ENCODE results near the gene ITGA11.
A peak's percentile ranks its signal among the peaks of the same experiment; 100 is the strongest.

ITGA11 gene

DNA sequence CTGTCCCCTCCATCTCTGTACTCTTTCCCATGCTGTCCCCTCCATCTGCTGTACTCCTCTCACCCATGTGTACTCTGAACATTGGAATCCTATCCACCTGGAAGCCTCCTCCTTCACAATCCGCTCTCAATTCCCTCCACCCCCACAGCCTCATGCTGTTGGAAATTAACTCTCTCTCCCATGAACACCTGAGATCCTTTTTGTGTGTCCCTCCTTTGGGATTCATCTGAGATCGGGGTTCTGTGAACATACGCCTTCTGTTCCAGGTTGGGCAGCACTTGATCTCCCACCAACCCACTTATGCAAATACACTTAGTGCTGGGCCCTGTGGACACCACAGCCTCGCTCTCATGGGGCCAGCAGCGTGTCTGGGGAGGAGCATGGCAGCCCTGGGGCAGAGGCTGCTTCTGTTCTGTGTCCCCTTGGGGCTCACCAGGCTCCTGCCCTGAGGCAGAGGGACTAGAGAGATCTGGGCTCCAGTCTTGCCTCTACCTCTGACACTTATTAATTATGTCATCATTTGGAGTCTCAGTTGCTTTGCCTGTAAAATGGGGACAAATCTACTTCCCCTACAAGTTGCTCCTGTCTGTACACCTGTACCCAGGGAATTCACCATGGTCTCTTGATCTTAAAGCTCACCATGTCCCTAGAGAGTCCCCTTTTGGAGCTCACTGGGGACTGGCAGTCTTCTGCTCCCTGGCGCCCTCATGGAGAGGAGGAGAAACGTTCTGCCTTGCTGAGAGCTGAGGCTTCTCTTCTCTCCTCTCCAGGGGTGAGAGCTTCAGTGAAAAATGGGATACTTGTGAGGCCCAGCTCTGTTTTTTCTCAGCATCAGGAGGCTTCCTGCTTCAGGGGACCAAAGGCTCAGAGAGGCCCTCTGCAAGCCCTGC is 42.7 kb downstream of the ITGA11 start:
- DNase-seq = no peak

DNA sequence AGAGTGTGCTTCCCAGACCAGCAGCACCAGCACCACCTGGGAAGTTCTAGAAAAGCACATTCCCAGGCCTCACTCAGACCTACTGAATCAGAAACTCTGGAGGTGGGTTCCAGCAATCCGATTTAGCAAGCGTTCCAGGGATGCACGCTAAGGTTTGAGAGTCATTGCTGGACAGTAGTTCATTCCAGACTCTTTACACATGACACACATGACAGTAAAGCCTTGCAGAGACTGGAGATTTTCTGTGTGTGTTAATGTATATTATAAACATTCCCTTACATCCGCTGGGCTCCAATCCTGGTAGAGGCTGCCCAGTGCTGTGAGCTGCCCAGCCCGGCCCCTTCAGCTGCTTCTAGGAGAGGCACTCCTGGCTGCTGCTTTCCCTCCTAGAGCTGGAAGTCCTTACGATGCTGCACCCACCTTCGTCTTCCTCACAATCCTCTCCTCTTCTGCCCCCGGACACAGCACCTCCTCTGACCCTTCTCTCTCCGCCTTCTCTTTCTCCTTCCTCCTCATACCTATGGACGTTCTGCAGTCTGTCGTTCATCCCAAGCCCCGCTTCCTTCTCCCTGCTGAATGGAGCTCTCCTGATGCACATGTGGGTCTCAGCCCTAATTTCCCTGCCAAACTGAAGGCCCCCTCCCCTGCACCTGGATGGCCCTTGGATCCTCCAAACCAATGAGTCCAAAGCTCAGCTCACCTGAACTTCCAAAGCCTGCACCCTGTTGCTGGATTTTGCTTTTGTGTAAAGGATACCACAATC is 44.4 kb downstream of the ITGA11 start:
- DNase-seq = no peak

DNA sequence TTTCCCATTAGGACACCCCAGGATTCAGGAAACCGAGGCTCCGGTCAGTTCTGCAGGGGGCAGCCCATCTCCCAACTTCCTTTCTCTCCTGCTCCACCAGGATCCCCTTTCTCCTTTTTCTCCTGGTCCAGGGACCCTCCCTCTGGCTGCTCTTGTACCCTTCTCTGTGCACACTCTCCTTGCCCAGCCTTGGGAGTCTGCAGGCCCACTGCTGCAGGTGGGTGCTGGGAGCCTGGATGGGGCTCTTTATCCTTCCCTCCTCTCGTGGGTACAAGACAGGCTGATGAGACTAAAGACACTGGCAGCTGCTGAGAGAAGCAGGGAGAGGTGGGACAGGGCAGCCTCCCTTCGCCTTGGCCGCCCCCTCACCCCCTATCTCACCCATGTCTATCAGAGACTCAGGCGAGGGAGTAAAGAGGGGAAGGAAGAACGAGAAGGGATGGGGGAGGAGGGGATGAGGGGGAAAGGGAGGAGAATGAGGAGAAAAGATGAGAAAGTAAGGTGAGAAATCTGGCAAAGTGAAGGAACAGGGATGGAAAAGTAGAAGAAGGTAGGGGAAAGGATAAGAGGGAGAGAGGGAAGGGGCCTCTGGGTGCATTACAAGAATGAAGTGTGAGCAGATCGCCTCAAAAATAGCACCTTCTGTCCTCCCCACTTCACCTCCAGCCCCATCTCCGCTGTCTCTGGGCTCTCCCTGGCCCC is 45.2 kb downstream of the ITGA11 start:
- DNase-seq = no peak

DNA sequence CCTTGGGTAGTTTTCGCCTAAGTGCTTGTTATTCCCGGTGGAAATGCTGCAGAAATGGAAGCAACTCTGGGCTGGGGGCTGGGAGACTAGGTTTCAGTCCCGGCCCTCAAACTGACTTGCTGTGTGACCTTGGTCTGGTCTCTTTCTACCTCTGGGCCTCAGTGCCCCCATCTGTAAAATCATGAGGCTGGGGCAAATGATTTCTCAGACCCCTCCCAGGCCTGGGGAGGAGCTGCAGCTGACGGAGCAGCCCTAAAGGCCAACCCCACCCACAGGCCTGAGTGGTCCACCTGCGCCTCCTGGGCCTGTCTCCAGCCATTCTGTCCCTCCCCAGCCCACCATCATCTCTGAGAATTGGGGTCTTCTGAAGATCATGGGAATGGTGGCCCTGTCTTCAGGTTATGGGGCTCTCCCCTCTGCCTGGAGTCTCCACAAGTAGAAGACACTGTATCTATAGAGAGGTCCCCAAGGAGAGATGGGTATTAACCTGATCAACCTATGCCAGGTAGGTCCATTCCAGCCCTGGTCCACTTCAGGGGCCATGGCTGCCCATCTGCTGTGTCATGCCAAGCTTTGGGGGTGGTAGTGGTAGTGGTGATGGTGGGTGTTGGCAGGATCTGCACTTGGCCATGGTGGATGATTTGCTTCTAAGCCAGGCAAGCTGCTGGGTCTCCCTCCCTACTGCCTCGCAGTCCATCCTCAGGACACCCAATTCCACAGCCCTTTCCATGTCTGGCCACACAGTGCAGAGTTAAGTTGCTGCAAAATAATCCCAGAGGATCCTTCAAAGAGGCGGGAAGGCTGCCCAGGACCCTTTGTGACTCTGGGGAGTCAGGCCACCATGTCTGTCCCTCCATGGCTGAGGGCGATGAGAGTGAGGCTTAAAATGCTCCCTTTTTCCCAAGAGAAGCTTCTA is 46.0 kb downstream of the ITGA11 start:
- no peak for DNase-seq

DNA sequence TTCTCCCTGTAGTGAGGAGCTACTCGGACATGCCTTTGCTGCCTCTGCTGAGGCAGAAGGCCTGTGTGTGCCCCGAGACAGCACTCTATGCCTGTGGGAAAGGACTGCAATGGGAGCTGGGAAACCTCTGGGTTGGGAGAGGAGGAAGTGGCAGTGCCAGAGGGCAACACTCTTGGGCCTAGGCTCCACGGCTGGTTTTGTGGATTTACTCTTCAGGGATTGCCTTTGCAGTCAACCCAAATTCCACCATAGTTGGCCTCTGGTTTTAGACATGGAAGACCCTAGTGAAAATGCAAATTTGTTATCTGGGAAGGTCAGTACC is 46.8 kb downstream of the ITGA11 start:
- no peak for DNase-seq

DNA sequence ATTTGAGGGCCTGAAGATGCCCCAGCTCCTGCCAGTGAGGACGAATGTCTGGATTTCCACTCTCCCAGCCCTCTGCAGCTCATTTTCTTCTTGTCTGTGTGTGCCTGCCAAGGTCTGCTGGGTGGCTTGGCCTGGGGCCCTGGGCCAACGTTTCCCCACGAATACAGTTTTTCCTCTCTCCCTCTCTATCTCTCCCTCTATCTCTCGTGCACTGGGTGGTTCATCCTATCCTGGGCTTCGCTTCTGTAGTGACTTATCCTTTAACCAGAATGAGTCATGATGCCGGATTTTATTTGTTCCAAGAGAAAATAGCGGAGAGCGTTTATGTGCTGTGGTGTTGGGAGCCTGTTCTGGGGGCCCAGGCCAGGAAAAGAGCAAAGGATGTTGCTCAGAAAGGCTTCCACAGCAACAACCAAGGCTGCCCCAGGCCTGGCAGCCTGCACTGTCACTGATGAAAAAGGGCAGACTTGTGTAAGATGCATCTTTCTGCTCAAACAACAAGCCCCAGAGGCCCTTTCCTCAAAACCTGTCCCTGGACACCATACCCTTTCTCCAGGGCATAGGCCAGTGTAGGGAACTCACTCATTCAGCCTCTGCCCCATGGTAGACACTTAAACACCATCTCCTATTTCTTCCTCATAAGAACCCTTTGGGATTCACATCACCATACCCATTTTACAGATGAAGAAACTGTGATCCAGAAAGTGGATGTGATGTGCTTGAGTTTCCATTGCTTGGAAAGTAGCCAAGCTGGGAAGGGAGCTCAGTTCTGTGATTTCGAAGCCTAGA is 47.3 kb downstream of the ITGA11 start:
- peak; percentile 97 for DNase-seq

DNA sequence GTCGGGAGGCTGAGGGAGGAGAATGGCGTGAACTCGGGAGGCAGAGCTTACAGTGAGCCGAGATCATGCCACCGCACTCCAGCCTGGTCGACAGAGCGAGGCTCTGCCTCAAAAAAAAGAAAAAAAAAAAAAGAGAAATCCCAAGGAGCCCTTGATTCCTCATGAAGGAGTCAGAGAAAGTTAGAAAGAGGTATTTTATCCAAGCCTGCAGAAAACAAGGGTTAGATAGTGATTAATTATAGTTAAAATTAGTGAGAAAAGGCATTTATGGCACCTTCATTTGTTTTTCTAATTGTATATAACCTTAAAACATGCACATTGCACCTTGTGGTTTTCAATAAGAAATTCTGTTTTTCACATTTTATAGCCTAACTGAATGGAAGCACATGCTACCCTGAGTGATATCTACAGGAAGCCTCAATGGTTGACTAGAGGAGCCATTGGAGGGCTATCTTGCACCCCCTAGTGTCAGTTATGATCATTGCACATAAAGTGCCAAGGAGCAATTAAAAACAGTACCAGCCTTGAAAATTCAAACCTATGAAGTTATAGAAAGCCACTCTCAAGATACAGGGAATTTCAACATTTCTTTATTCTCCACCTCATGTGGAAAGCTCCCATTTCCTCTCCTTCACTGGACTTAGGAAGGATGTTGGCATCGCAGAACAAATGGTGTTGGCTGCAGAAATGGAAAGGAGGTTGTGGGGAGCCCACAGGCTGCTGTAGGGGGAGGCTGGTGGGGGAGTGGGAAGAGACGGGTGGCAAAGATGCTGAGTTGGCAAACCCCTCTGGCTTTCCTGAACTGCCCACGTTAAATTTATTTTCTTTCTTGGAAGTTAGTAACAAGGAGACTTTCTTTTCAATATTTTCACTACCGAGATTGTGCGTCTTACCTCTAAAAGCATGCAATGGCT is 48.5 kb downstream of the ITGA11 start:
- DNase-seq = peak; percentile 51

DNA sequence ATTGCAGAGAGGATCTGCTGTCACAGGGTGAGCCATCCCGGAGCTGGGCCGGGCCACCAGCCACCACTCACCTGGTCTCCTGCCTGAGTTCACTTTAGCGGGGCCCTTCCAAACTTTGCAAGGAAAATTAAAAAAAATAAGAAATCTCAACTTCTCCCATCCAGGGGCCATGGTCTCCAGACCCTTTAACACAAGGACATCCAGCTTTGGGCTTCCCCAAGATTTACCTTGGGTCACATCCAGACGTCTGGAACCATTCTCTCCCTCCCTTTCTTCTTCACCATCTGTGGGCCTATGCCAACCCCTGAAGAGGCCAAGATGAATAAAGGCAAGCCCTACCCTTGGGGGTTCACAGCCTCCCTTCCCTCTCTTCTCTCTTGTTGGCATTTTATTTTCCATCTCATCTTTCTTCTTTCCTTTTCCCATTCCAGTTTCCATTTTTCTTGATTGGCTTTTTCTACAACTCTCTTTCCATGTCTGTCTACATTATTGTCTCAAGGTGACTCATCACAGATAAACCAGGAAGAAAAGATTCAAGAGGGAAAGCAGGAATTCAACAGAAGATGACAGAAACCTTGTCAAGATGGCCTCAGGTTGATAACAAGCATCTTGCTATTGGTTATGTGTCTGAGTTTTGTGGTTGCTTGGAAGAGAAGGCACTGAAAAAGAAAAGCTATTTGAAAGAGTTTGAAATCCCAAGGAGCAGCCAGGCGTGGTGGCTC is 49.5 kb downstream of the ITGA11 start:
- DNase-seq = peak; percentile 62

DNA sequence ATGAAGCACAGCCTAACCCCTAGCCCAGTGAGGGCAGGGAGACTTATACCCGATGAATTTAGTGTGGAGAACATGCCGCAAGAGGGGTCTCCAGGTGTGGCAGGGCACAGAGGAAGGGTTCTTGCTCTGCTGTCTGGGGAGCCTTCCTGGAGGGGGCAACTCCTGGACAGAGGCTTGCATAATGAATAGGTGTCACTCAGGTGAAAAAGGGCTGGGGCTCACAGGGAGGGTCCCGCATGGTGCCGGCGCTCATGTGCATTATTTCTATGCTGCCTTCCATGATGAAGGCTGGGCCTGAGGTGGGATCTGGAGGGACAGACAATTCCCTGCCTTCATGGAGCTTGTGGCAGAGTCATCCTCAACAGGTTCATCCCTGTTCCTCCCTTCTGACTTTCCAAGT is 51.5 kb downstream of the ITGA11 start:
- DNase-seq = no peak

DNA sequence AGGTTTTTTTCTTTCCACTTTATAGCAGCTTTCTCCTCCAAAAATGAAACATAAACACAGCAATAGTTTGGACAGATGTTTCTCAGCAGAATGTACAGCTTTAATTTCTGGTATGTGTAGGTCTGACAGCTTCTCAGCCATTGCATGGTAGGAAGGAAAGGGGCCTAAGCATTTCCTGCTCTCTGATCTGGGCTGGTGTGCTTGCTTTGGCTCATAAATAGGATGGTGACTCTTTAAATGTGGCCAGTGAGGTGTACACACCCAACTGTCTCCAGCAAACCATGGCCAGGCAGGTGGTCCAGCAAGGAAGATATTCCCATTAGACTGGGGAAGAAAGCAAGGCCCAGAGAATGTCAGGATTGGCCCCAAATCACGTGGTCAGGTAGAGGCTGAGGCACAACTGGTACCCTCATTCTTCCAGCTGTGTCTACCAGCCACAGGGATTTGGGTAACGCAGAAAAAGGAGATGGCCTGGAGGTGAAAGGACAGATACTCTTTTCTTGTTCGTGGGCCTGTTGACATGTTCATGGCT is 52.1 kb downstream of the ITGA11 start:
- peak; percentile 60 for DNase-seq

DNA sequence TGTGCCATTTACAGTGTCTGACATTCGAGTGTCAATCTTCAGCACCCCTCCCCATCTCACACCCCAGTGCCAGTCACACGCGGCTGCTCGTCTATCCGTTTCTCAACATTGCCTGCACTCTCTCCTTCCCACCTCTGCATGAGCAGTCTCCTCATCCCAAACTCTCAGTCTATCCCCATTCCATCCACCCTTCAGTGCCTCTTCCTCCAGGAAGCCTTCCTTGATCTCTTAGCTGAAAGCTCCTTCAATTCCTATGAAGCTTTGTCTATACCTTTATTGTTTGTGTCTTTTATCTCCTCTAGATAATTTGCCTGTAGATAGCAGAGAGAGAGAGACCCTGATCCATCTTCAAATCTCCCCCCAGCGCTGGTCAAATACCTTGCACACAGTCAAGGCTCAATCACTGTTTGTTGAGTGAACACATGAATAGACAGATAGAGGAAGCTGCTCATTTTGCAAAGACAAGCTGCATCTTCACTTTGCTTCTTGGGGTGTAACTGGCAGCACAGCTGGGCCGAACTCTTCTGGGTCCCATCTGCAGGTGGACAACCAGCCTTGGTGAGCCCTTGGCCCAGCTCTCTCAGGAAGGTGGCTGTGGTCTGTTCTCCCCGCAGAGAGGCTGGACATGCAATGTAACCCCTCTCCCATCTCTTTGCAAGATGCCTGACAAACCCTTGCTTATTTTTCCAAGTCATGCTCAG is 52.8 kb downstream of the ITGA11 start:
- no peak for DNase-seq

DNA sequence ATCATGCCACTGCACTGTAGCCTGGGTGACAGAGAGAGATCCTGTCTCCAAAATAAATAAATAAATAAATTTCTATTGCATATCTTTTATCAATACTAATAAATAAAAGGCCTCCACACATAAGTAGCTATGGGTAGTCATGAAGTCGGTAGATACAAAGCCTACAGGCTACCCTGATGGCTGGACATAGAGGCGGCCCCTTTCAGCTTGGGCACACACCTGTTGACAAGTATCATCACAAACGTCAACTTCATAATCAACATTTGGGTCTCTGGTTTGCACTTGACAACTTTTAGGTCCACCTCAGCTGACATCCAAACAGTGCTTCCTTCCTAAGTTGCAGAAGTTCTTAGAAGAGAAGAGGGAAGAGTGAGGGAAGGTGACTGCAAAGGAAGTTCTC is 53.4 kb downstream of the ITGA11 start:
- DNase-seq = no peak

DNA sequence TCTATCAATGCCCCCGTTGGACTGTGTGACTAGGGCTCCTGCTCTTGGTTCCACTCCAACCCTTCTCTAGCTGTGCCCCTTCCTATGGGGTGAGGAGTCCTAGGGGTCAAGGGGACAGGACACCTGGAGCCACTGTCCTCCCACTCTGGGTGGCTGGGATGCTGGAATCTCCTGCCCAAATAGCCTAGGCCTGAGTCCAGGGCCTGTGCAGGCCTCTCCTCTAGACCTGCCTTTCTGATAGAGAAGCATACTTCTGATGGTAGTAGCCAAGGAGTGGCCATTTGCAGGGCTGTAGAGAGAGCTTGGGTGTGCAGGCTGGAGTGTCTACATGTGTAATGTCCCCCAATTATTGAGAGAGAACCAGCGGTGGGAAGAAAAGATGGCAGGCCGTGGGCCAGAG is 54.2 kb downstream of the ITGA11 start:
- DNase-seq = no peak

DNA sequence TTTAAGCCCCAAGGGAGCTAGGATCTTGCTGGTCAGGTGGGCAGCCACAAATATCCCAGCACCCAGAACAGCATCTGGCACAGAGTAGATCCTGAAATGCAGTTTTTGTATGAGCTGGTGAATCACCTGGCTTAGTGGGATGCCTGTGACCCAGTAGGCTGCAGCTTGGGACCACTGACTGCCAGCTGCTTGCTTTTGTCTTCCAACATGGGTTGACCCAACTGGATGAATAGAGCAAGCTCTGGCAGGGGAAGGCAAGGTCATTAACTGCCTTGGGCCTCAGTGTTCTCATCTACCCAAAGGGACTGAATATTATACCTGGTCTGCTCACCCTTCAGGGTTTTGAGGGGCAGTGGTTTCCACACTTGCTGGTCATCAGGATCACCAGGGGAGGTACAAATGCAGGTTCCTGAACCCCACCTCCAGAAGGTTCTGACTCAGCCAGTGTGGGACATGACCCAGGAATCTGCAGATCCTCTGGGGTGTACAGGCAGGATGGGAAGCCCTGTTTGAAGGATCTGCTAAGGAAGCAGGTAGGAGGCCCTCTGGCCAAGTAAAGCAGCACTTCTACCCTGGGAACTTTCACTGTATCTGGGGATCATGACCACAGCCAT is 55.4 kb downstream of the ITGA11 start:
- no peak for DNase-seq

DNA sequence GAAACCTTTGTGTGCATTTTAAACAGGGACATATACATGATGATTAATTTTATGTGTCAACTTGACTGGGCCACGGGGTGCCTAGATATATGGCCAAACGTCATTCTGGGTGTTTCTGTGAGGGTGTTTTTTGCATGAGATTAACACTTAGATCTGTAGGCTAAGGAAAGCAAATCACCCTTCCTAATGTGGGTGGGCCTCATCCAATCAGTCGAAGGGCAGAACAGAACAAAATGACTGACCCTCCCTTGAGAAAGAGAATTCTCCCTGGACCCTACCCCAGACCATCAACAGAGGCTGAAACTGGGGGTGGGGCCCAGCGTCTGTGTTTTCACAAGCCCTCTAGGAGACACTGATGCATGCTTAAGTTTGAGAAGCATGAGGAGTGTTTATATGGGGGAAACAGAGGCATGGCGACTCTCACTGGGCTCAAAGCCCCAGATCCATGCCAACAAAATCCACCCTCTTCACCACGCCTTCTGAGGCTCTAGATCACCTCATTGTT is 56.2 kb downstream of the ITGA11 start:
- no peak for DNase-seq

DNA sequence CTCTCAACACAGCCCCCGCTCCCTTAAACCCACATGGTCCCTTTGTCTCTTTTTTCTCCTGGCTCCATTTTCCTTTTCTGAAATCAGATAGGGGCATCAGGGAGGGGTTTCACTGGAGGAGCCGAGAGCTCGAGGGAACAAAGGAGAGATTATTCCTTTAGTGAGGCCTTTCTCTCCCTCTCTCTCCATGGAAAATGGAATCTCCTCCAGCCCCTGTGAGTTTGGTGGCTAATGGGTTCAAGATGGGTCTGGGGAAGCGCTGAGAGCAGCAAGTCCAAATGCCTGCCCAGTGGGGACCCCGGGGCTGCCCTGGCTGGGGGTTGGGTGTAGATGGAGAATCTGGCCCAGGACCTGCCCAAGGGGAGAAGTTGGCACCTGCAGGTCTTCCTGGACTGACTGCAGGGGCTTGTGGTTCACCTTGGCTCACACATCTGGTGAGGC is 56.8 kb downstream of the ITGA11 start:
- no peak for DNase-seq

DNA sequence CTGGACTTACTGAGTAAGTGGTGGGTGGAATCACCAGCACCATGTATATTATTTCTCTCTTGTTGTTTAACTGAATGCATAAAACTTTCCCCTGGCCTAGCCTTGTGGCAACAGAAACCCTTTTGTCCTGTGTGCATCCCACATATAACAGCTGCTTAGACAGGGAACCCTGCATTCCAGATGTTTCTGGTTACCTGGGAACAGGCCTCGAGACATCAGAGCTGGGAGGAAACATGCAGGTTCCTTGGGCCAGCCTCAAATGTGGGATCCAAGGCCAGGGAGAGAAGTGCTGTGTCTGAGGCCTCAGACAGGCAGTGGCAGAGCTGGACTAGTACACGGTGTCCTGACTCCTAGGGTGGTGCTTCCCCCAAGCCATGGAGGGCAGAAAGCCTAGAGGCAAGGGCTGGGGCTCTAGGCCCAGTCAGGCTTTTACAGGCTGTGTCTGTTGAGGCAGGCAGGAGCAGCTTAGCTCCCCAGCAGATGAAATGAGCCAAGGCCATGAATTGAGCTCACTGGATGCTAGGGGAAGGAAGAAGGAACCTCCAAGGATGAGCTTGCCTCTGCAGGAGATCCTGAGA is 57.7 kb downstream of the ITGA11 start:
- no peak for DNase-seq

DNA sequence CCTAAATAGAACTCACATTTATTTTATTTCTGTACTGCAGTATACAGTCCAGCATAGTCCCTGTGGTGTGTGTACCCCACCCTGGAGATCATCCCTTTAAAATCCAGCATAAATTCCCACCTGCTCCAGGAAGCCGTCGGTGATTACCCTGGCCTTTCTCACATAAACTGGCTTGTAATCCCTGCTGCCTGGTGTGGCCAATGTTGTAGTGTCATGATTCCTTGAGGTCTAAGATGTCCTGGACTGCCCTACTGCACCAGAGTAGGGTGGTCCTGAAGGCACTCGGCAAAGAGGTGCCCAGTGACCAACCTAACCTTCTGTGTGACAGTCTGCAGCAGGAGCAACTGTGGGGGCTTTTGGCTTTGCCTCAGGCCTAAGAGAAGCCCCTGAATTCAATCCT is 58.9 kb downstream of the ITGA11 start:
- DNase-seq = no peak

Data from fibroblast of skin of back (primary cell).